ENCODE results near the gene FKBP1C.

The FKBP1C gene

DNA sequence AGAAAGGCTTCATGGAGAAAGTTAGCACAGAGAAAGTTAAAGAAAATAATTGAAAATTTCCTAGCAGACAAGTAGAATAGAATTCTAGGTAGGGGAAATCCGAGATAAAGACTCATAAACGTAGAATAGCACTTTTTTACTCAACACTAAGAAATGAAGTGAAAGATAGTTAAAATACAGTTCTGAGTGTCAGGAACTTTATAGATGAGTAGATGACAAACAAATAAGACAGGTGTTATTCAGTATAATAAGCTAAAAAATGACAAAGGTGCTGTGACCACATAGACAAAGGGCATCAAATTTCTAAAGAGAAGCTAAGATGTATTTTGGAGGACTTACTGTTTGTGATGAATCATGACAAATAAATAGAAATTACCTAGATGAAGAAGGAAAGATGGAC lies 12.9 kb downstream of the FKBP1C start:
- TF ChIP-seq SIN3A (IDR thresholded peaks at IDR 0.05; ENCODE audit: borderline replicate concordance, insufficient read depth, low read length): no peak
- TF ChIP-seq REST (IDR thresholded peaks at IDR 0.05; ENCODE audit: insufficient read depth in 1 of 2, low read depth in 2 of 2, low read length in 2 of 2): no peak
- no peak for TF ChIP-seq FOXP2 (optimal IDR thresholded peaks at IDR 0.05; ENCODE audit: borderline replicate concordance, extremely low read depth, extremely low read length, insufficient read depth)

DNA sequence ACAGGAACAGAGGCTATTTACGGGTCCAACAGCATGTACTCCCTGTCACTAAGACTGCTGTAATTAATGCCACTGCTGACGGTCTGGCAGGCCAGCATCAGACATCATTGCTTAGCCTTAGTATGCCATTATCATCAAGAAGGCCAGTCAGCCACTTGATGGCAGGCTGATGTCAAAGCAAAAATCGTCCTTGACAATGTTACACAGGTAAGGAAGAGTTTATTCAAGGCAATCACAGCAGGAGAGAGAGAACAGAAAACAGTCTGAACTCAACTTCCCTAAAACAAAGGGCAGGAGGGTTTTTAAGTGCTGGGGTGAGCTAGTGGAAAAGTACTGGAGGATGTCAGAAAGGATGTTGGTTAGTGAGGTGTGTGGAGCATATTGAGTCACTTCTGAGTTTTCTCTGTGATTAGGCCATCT lies 25.1 kb downstream of the FKBP1C start:
- no peak for TF ChIP-seq SIN3A (IDR thresholded peaks at IDR 0.05; ENCODE audit: borderline replicate concordance, insufficient read depth, low read length)
- TF ChIP-seq TAF1 (IDR thresholded peaks at IDR 0.05; ENCODE audit: borderline replicate concordance, insufficient read depth, low read length): no peak
- TF ChIP-seq POLR2AphosphoS5 (IDR thresholded peaks at IDR 0.05; ENCODE audit: low read depth, low read length): no peak
- TF ChIP-seq REST (IDR thresholded peaks at IDR 0.05; ENCODE audit: insufficient read depth in 1 of 2, low read depth in 2 of 2, low read length in 2 of 2): no peak
- no peak for TF ChIP-seq FOXP2 (optimal IDR thresholded peaks at IDR 0.05; ENCODE audit: borderline replicate concordance, extremely low read depth, extremely low read length, insufficient read depth)

DNA sequence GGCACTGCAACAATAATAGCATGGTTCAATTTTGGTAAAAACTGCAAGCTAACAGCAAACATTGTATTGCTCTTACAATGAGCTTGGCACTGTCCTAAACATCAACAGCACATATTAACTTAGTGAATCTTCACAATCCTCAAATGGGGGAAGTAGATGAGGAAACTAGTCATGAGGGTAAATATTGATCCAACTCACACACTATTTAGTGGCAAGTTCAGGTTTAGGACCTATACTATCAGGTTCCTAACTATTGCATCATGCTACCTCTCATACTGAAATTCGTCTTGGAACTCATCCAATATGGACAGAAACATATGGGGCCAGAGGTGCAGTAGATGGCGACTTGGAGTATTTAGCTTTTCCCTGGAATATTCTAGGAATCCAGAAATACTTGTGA lies 34.2 kb downstream of the FKBP1C start:
- TF ChIP-seq POLR2AphosphoS5 (IDR thresholded peaks at IDR 0.05; ENCODE audit: low read depth, low read length) (no peak), FOXP2 (optimal IDR thresholded peaks at IDR 0.05; ENCODE audit: borderline replicate concordance, extremely low read depth, extremely low read length, insufficient read depth) (no peak), TAF1 (IDR thresholded peaks at IDR 0.05; ENCODE audit: borderline replicate concordance, insufficient read depth, low read length) (no peak), REST (IDR thresholded peaks at IDR 0.05; ENCODE audit: insufficient read depth in 1 of 2, low read depth in 2 of 2, low read length in 2 of 2) (no peak), SIN3A (IDR thresholded peaks at IDR 0.05; ENCODE audit: borderline replicate concordance, insufficient read depth, low read length) (no peak)

GRCh38 chr6:63245909-63246308 lies 34.6 kb downstream of the FKBP1C start:
- TF ChIP-seq TAF1 (IDR thresholded peaks at IDR 0.05; ENCODE audit: borderline replicate concordance, insufficient read depth, low read length) (no peak), POLR2AphosphoS5 (IDR thresholded peaks at IDR 0.05; ENCODE audit: low read depth, low read length) (no peak), REST (IDR thresholded peaks at IDR 0.05; ENCODE audit: insufficient read depth in 1 of 2, low read depth in 2 of 2, low read length in 2 of 2) (no peak), SIN3A (IDR thresholded peaks at IDR 0.05; ENCODE audit: borderline replicate concordance, insufficient read depth, low read length) (no peak), FOXP2 (optimal IDR thresholded peaks at IDR 0.05; ENCODE audit: borderline replicate concordance, extremely low read depth, extremely low read length, insufficient read depth) (no peak)

- TF ChIP-seq SIN3A (IDR thresholded peaks at IDR 0.05; ENCODE audit: borderline replicate concordance, insufficient read depth, low read length) (no peak), POLR2AphosphoS5 (IDR thresholded peaks at IDR 0.05; ENCODE audit: low read depth, low read length) (no peak), REST (IDR thresholded peaks at IDR 0.05; ENCODE audit: insufficient read depth in 1 of 2, low read depth in 2 of 2, low read length in 2 of 2) (no peak), FOXP2 (optimal IDR thresholded peaks at IDR 0.05; ENCODE audit: borderline replicate concordance, extremely low read depth, extremely low read length, insufficient read depth) (no peak), TAF1 (IDR thresholded peaks at IDR 0.05; ENCODE audit: borderline replicate concordance, insufficient read depth, low read length) (no peak)
These were observed 35.3 kb downstream of the FKBP1C start for GRCh38 chr6:63246581-63246980.

All from PFSK-1 (cell line).